K562 (cell line): Measurements from ENCODE around the gene SENP1. TPM values are rescaled to one million over a fixed set of nuclear protein-coding genes. Genes with fewer than 3 reads are reported as not detected.

Experiments used
- ATAC-seq: fragments of 200-7000 bp; cut with Tn5 transposase; 3 replicates; pipeline ENCODE4 v1.9.1; 2020; ENCODE audit warnings: moderate library complexity
- BruUV-seq: library from RNA; stranded (reverse); fragments of 400-500 nt; replicated peaks from 2 replicates; lab custom pipeline; 2021; lab: Mats Ljungman, UMichigan
- CTCF ChIA-PET: fragments of 300-600 bp; formaldehyde crosslinking; extraction: SDS; loops from one replicate; lab custom pipeline; 2021; ENCODE audit warnings: low intra/inter-chr PET ratio; lab: Yijun Ruan, JAX
- POLR2A ChIA-PET: fragments of 300-600, 350-650 bp; sonication (Branson Sonifier 250); formaldehyde crosslinking; extraction: SDS; loops from one replicate; lab custom pipeline; 2021; ENCODE audit warnings: antibody characterized with exemption, inconsistent platforms; lab: Yijun Ruan, JAX
- DNase-seq, 4 experiments: peaks; one replicate each; pipeline versions ENCODE4 v3.0.0 to v3.0.0-alpha.2; 2011 to 2018; ENCODE audit warnings: low spot score in 3 of 4, mixed read lengths in 3 of 4; ENCODE audit errors: extremely low read depth in 1 of 4
- FAIRE-seq: peaks from 2 replicates; lab custom pipeline; 2011; peaks lifted over from hg19 to GRCh38; lab: Jason Lieb, UNC
- H2AFZ ChIP-seq: 2 replicates; pipeline ENCODE4 v1.6.0; 2011; ENCODE audit warnings: low read depth, low read length, control low read depth, inconsistent platforms
- H3K27ac ChIP-seq: fragments of 200-600 bp; 3 replicates; pipeline ENCODE4 v1.8.0; 2011; ENCODE audit warnings: low read depth, mild to moderate bottlenecking, control low read depth, inconsistent platforms, low read length, moderate library complexity, mixed read lengths; ENCODE audit errors: extremely low read depth
- H3K27me3 ChIP-seq, 2 experiments: fragments of 300-600 bp in 1 of 2; 2 replicates in 1 of 2; 3 replicates in 1 of 2; pipeline versions ENCODE4 v1.6.0 to v1.8.0; 2011; ENCODE audit warnings: inconsistent platforms in 2 of 2, low read length in 2 of 2, mild to moderate bottlenecking in 1 of 2, mixed read lengths in 1 of 2, moderate library complexity in 1 of 2; ENCODE audit not compliant: control insufficient read depth in 2 of 2, insufficient read depth in 2 of 2
- H3K36me3 ChIP-seq: fragments of 300-600 bp; 3 replicates; pipeline ENCODE4 v1.8.0; 2011; ENCODE audit warnings: mild to moderate bottlenecking, low read length, inconsistent platforms; ENCODE audit not compliant: control insufficient read depth, insufficient read depth
- H3K4me1 ChIP-seq, 2 experiments: fragments of 200-600 bp in 1 of 2; replicated peaks in 1 of 2; 2 replicates in 1 of 2; 3 replicates in 1 of 2; pipeline versions ENCODE4 v1.5.1 to v1.8.0; 2011; ENCODE audit warnings: inconsistent platforms in 2 of 2, low read length in 2 of 2, mild to moderate bottlenecking in 1 of 2, mixed read lengths in 1 of 2, moderate library complexity in 1 of 2; ENCODE audit not compliant: control insufficient read depth in 2 of 2, insufficient read depth in 2 of 2
- H3K4me2 ChIP-seq: 2 replicates; pipeline ENCODE4 v1.6.1; 2011; ENCODE audit warnings: low read length, control low read depth, inconsistent platforms, mixed read lengths; ENCODE audit not compliant: insufficient read depth
- H3K4me3 ChIP-seq: fragments of 200-600 bp; sonication (generic), shearing (Covaris generic); 2 replicates; pipeline ENCODE4 v1.5.1; 2016; ENCODE audit warnings: control low read depth, inconsistent platforms
- H3K79me2 ChIP-seq: fragments of 200-600 bp; 3 replicates; pipeline ENCODE4 v1.8.0; 2011; ENCODE audit warnings: low read length, inconsistent platforms; ENCODE audit not compliant: control insufficient read depth, insufficient read depth
- H3K9ac ChIP-seq, 2 experiments: 2 replicates each; pipeline versions ENCODE4 v1.6.0 to v1.6.1; 2011; ENCODE audit warnings: low read depth in 2 of 2, low read length in 2 of 2, control low read depth in 1 of 2, inconsistent platforms in 1 of 2, mild to moderate bottlenecking in 1 of 2, mixed read lengths in 1 of 2; ENCODE audit not compliant: insufficient read depth in 1 of 2
- H3K9me1 ChIP-seq: one replicate; pipeline ENCODE4 v1.6.0; 2011; ENCODE audit warnings: inconsistent platforms, mild to moderate bottlenecking, low read length, moderate library complexity; ENCODE audit not compliant: control insufficient read depth, insufficient read depth
- H3K9me3 ChIP-seq: replicated peaks from 2 replicates; pipeline ENCODE4 v1.5.1; 2011; ENCODE audit warnings: low read depth, low read length, inconsistent platforms; ENCODE audit not compliant: control insufficient read depth, insufficient read depth
- H4K20me1 ChIP-seq: replicated peaks from 2 replicates; pipeline ENCODE4 v1.6.1; 2011; ENCODE audit warnings: low read length, inconsistent platforms, mixed read lengths; ENCODE audit not compliant: control insufficient read depth, insufficient read depth
- CHCHD3 ChIP-seq: fragments of 250-450 bp; sonication (Bioruptor Pico); IDR thresholded peaks from 2 replicates; pipeline ENCODE4 v2.1.2; 2022; ENCODE audit warnings: mild to moderate bottlenecking
- FOXP1 ChIP-seq: sonication (generic); formaldehyde crosslinking; IDR thresholded peaks from 2 replicates; pipeline ENCODE4 v1.8.0; 2022; ENCODE audit warnings: mild to moderate bottlenecking, missing genetic modification reagents
- NR1H2 ChIP-seq: sonication (generic); formaldehyde crosslinking; IDR thresholded peaks from 2 replicates; pipeline ENCODE4 v1.4.0; 2020; ENCODE audit warnings: mild to moderate bottlenecking, missing genetic modification reagents
- XRCC4 ChIP-seq: IDR thresholded peaks from one replicate; pipeline ENCODE4 v1.6.1; 2011; ENCODE audit not compliant: insufficient read depth, insufficient read length; ENCODE audit errors: extremely low read depth
- ZNF830 ChIP-seq: fragments of 250-450 bp; sonication (Bioruptor Pico); IDR thresholded peaks from 2 replicates; pipeline ENCODE4 v1.5.0; 2021; ENCODE audit warnings: mild to moderate bottlenecking
- WGBS: fragments of 100-300 bp; shearing (Covaris generic); methylation state at CpG from one replicate; pipeline ENCODE4 v1.1.6; 2016; ENCODE audit warnings: low coverage, mixed read lengths; ENCODE audit not compliant: insufficient coverage; ENCODE audit errors: missing lambda C conversion rate; 5-methylcytosine and 5-hydroxymethylcytosine counted together
- in situ Hi-C: fragments of 300-500 bp; cut with MboI; formaldehyde crosslinking; loops from 4 replicates; pipeline ENCODE4 v1.15.0; 2018; ENCODE audit warnings: inconsistent platforms, mixed read lengths
- intact Hi-C: fragments of 100-400 bp; cut with micrococcal nuclease; formaldehyde crosslinking; loops from 2 replicates; pipeline ENCODE4 v1.14.2; 2022
- polyA plus RNA-seq, 8 experiments: library from polyadenylated mRNA; depleted of rRNA in 4 of 8; stranded (reverse) in 5 of 8; unstranded in 3 of 8; fragments of >200 nt; fragmentation: Nextera tagmentation in 2 of 8; fragmentation: Illumina TruSeq in 1 of 8; extraction: Ambion mirVana in 2 of 8; extraction: Trizol in 1 of 8; gene quantifications; 2 replicates each; pipeline versions ENCODE4 v1.2.1 to v1.2.3, GENCODE V29; 2011 to 2014; ENCODE audit warnings: inconsistent platforms in 1 of 8, missing spikeins in 1 of 8
- total RNA-seq, 7 experiments: library from RNA; depleted of rRNA in 6 of 7; stranded (reverse); fragments of >200 nt in 6 of 7; fragmentation: Illumina TruSeq in 2 of 7; extraction: Trizol in 2 of 7; gene quantifications; 2 replicates each; pipeline versions ENCODE4 v1.2.1 to v1.2.3, GENCODE V29; 2011 to 2021; ENCODE audit warnings: low replicate concordance in 1 of 7
- TF ChIP-seq, protein P1 (sequence below): sonication (generic); formaldehyde crosslinking; IDR thresholded peaks from 2 replicates; pipeline ENCODE4 v1.8.0; 2022; ENCODE audit warnings: mild to moderate bottlenecking, missing genetic modification reagents

Gene SENP1
- total and polyA plus RNA-seq, 9 of the 15 experiments (the other 6 are each of a cell fraction or from before 2014, with no cell fraction given) = 15.5 to 59.0 (median 36.3) TPM

DNA sequence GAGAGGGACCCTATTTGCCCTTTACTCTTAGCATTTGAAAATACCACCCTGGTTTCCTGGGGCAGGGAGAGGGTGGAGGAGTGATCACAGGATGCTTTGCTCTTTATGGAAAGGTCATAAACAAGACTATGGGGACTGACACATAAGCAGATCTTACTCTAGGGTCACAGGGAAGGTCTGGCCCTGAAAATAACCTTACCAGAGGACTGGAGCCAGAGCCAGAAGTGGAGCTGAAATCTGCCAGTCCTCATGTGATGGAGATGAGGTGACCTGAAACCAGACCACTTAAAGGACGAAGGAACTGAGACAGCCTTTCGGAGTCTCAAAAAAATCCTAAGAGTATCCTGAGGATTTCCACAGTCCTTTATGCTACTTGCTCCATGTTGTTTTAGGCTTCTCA is 25.6 kb upstream of the SENP1 start:
- no peak for FAIRE-seq
- Histone ChIP-seq H3K36me3 (peaks cover 72% of the 10 kb centered on the region; the same call in 2 of the 3 replicates), H3K4me1 (no peaks in the 10 kb centered on the region), H3K9me3 (no peaks in the 10 kb centered on the region), H3K4me3 (no peak overlapping the region), H3K27me3 (no peaks in the 10 kb centered on the region), H2AFZ (no peak overlapping the region), H3K9ac (no peak overlapping the region), H4K20me1 (no peaks in the 10 kb centered on the region), H3K4me2 (no peak overlapping the region), H3K9me1 (no peaks in the 10 kb centered on the region), H3K27ac (no peak overlapping the region), H3K79me2 (no peaks in the 10 kb centered on the region)
- in situ Hi-C loops = no loop called here
- TF ChIP-seq, protein P1, sequence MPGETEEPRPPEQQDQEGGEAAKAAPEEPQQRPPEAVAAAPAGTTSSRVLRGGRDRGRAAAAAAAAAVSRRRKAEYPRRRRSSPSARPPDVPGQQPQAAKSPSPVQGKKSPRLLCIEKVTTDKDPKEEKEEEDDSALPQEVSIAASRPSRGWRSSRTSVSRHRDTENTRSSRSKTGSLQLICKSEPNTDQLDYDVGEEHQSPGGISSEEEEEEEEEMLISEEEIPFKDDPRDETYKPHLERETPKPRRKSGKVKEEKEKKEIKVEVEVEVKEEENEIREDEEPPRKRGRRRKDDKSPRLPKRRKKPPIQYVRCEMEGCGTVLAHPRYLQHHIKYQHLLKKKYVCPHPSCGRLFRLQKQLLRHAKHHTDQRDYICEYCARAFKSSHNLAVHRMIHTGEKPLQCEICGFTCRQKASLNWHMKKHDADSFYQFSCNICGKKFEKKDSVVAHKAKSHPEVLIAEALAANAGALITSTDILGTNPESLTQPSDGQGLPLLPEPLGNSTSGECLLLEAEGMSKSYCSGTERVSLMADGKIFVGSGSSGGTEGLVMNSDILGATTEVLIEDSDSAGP (CRISPR knock-in tag) = no peak
- no peak for TF ChIP-seq XRCC4
- BruUV-seq = no TSS peak
- ChIA-PET POLR2A (interaction anchor here (0.7 to 1.3 kb wide), 4 partner anchors 10 to 21 kb away, joined by 3 read pairs; partner anchors contain the start of gene PFKM), CTCF (no interaction called here)
- 59% methylated on average over 2 of the region's 2 CpGs for WGBS
- no peak for DNase-seq
- no peak for ATAC-seq
- intact Hi-C loops = no loop called here

DNA sequence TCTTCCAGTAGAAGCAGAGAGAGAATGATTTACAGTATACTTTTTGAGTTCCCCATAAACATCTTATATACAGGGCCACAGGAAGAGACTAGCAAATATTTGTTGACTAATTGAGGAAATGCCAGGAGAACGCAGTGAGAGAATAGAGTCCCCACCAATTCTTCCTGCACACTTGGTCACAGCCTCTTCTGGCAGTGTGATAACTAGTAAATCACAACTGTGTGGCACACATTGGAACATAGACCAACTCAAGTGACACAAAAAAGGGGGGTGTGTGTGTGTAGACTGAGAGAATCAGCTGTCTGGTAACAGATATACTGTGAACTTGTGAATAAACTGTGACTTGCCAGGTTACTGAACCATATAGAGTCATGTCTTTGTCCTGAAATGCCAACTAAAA is 23.5 kb upstream of the SENP1 start:
- H3K79me2 ChIP-seq = no peaks in the 10 kb centered on the region
- intact Hi-C loops = no loop called here
- no peak for ATAC-seq
- ChIA-PET CTCF (no interaction called here), POLR2A (no interaction called here)
- no peak overlapping the region for H2AFZ ChIP-seq
- no peaks in the 10 kb centered on the region for H3K27me3 ChIP-seq
- no peak overlapping the region for H3K9ac ChIP-seq
- H3K27ac ChIP-seq = no peak overlapping the region
- H3K9me1 ChIP-seq = no peaks in the 10 kb centered on the region
- in situ Hi-C loops = no loop called here
- H3K36me3 ChIP-seq = peaks cover 72% of the 10 kb centered on the region; the same call in 2 of the 3 replicates
- no peak for DNase-seq
- no peaks in the 10 kb centered on the region for H3K4me1 ChIP-seq
- no peak overlapping the region for H3K4me3 ChIP-seq
- WGBS = 75% methylated on average over 1 of the region's 1 CpG
- H3K4me2 ChIP-seq = no peak overlapping the region
- FAIRE-seq = no peak
- H3K9me3 ChIP-seq = no peaks in the 10 kb centered on the region
- BruUV-seq = no TSS peak
- no peaks in the 10 kb centered on the region for H4K20me1 ChIP-seq
- TF ChIP-seq NR1H2 (CRISPR knock-in tag) (no peak), ZNF830 (CRISPR knock-in tag) (no peak), CHCHD3 (CRISPR knock-in tag) (no peak), FOXP1 (CRISPR knock-in tag) (no peak)
